Lower leg skin (tissue), 4 donors: ENCODE measurements around the gene PA2G4. TPM values are rescaled to one million over a fixed set of nuclear protein-coding genes. Genes with fewer than 3 reads are reported as not detected.
A peak's percentile ranks its signal among the peaks of the same experiment; 100 is the strongest.

Source experiments
- DNase-seq, 2 donors: peaks; one replicate each; pipeline ENCODE4 v3.0.0-alpha.2; 2019; ENCODE audit warnings: low spot score in 2 of 2
- H3K4me3 ChIP-seq: fragments of 200-600 bp; sonication (generic); 2 replicates; pipeline ENCODE4 v1.5.1; 2017; ENCODE audit warnings: mild to moderate bottlenecking, low read depth; ENCODE audit not compliant: poor library complexity, severe bottlenecking
- POLR2A ChIP-seq, 2 donors: fragments of 450-650 bp; IDR thresholded peaks; one replicate each; pipeline ENCODE4 v1.6.1; 2016 to 2017; ENCODE audit warnings: antibody characterized with exemption in 2 of 2, mild to moderate bottlenecking in 1 of 2, moderate library complexity in 1 of 2
- WGBS, 2 donors: methylation state at CpG; one replicate each; pipeline ENCODE4 v1.1.5; 2018; 5-methylcytosine and 5-hydroxymethylcytosine counted together
- intact Hi-C: fragments of 100-400 bp; cut with DNase I; formaldehyde crosslinking; loops from one replicate; pipeline ENCODE4 v1.15.0; 2023; ENCODE audit warnings: low total_unique reads
- total RNA-seq, 4 donors: library from RNA; depleted of rRNA; stranded (reverse); fragments of >200 nt; gene quantifications; one replicate each; pipeline ENCODE4 v1.1.0, GENCODE V29; 2016
- TF ChIP-seq, protein P1 (sequence below), 3 donors: fragments of 450-650 bp; IDR thresholded peaks; one replicate each; pipeline ENCODE4 v1.5.1; 2016; ENCODE audit warnings: antibody characterized with exemption in 3 of 3, mild to moderate bottlenecking in 3 of 3, moderate library complexity in 2 of 3

The PA2G4 gene
- total RNA-seq, 4 donors from 2014 or later: 118 to 201 (median 130) TPM

DNA sequence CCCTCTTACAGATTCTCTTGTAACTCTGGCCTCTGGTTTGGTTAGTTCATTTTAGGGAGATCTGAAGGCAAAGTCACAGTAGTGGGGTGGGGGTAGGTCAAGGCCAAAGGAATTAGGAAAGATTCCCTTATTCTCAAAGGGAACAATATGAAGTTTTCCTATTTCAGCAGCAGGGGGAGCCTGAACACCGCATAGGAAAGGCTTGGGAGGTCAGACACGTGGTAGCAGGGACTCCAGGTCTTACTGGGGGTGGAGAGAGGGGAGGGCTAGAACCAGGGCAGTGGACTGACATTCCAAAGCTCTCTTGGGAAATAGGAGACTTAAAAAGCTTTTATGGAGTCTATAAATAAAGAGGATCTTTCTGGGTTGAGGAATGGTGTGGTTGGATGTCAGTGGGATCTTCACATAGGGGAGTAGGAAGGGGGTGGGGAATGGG lies 15.0 kb downstream of the PA2G4 start:
- intact Hi-C loops: no loop called here

DNA sequence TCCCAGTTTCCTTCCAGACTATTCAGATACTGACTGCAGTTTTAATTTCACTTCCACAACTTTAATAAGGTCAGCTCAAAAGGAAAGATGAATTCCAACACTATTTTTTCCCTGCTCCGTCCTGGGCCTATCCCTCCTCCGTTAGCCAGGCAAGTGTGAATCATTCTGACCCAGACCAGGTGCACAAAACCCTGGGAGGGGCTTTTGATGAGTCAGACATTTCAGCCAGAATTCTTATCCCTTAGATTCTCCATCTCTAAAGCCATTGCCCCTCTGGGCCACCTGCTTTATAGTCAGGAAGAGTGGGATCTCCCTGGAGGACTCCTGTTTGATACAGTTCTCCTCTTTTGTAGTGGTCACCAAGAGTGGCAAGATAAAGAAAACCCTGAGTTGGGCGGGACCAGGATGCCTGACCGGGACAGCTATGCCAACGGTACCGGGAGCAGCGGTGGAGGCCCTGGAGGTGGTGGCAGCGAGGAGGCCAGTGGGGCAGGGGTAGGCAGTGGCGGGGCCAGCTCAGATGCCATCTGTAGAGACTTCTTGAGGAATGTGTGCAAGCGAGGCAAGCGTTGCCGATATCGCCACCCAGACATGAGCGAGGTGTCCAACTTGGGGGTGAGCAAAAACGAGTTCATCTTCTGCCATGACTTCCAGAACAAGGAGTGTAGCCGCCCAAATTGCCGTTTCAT lies 15.9 kb downstream of the PA2G4 start:
- 90% methylated on average over 17 of the region's 17 CpGs for WGBS, 2 donors
- no peak for DNase-seq
- intact Hi-C loops: no loop called here

More for the DNA sequence above, 15.0 kb downstream of the PA2G4 start:
- DNase-seq: peak in 1 of 2 donors; percentile 64
- WGBS, 2 donors: 0 to 2% methylated on average over 2 of the region's 2 CpGs
- TF ChIP-seq POLR2A (IDR thresholded peaks at IDR 0.05): no peak
- TF ChIP-seq, protein P1, sequence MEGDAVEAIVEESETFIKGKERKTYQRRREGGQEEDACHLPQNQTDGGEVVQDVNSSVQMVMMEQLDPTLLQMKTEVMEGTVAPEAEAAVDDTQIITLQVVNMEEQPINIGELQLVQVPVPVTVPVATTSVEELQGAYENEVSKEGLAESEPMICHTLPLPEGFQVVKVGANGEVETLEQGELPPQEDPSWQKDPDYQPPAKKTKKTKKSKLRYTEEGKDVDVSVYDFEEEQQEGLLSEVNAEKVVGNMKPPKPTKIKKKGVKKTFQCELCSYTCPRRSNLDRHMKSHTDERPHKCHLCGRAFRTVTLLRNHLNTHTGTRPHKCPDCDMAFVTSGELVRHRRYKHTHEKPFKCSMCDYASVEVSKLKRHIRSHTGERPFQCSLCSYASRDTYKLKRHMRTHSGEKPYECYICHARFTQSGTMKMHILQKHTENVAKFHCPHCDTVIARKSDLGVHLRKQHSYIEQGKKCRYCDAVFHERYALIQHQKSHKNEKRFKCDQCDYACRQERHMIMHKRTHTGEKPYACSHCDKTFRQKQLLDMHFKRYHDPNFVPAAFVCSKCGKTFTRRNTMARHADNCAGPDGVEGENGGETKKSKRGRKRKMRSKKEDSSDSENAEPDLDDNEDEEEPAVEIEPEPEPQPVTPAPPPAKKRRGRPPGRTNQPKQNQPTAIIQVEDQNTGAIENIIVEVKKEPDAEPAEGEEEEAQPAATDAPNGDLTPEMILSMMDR (IDR thresholded peaks at IDR 0.05): peak in 1 of 3 donors; percentile 93
- H3K4me3 ChIP-seq: no peak overlapping the region

DNA sequence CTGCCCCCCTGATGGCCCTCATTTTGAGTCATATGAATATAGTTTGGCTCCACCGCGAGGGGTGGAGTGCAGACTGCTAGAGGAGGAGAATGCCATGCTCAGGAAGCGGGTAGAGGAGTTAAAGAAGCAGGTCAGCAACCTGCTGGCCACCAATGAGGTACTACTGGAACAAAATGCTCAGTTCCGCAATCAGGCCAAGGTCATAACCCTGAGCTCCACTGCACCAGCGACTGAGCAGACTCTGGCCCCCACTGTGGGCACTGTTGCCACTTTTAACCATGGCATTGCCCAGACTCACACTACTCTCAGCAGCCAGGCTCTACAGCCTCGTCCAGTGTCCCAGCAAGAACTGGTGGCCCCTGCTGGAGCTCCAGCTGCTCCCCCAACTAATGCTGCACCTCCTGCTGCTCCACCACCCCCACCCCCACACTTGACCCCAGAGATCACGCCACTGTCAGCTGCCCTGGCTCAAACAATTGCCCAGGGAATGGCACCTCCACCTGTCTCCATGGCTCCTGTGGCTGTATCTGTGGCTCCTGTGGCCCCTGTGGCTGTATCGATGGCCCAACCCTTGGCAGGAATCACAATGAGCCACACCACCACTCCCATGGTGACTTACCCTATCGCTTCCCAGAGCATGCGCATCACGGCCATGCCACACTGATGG lies 17.0 kb downstream of the PA2G4 start:
- no peak overlapping the region for H3K4me3 ChIP-seq
- WGBS, 2 donors: 87 to 92% methylated on average over 11 of the region's 11 CpGs
- DNase-seq: no peak
- TF ChIP-seq, protein P1 (IDR thresholded peaks at IDR 0.05): no peak
- TF ChIP-seq POLR2A (IDR thresholded peaks at IDR 0.05): no peak
- intact Hi-C loops: no loop called here

More for the DNA sequence above, 15.9 kb downstream of the PA2G4 start:
- H3K4me3 ChIP-seq: no peak overlapping the region
- TF ChIP-seq, protein P1 (IDR thresholded peaks at IDR 0.05): no peak
- no peak for TF ChIP-seq POLR2A (IDR thresholded peaks at IDR 0.05)

DNA sequence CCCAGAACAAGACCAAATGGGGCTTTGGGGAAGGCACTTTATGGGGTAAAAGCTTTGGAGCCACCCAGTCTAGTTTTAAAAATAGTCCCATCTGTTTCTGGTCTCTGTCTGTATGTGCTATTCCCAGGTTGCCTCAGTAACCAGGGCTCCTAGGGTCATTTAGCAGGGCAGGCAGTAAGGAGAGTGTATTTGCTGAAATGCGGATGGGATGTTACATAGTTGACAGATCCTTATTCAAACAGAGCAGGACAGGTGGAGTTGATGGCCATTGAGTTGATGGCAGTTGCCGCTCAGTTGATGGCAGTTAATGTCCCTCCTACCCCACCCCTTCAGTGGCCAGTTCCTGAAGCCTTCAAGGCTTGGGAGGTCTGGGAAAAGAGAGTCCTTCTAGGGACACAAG lies 18.3 kb downstream of the PA2G4 start:
- no peak for TF ChIP-seq POLR2A (IDR thresholded peaks at IDR 0.05)
- TF ChIP-seq, protein P1 (IDR thresholded peaks at IDR 0.05): no peak
- intact Hi-C loops: no loop called here
- no peak overlapping the region for H3K4me3 ChIP-seq
- no peak for DNase-seq
- WGBS, 2 donors: 82 to 88% methylated on average over 2 of the region's 2 CpGs

DNA sequence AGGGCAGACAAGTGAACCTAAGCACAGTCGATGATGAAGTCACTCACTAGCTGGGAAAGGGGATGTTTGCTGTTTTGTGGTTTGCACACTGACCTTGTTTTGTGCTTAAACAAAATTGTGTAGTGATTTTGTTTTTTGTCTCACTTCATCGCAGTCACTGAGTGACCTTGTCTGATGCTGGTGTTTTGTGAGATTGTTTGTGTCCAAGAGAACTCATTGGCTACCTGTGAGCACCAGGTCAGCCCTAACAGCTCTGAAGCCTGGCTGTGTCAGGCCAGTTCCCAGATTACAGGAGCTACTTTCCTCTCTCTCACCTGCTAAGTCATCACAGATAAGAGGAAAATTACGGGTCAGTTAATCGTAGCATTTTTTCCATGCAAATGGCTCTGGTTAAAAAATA lies 19.8 kb downstream of the PA2G4 start:
- intact Hi-C loops: no loop called here
- TF ChIP-seq, protein P1 (IDR thresholded peaks at IDR 0.05): no peak
- TF ChIP-seq POLR2A (IDR thresholded peaks at IDR 0.05): no peak

More for the DNA sequence above, 19.8 kb downstream of the PA2G4 start:
- DNase-seq: no peak
- no peak overlapping the region for H3K4me3 ChIP-seq
- WGBS, 2 donors: 89% methylated on average over 4 of the region's 4 CpGs
